Lung microvascular endothelial cell (primary cell): ENCODE results near the gene RIC3. TPM values are rescaled to one million over a fixed set of nuclear protein-coding genes. Genes with fewer than 3 reads are reported as not detected.

Source experiments
- DNase-seq, 2 donors: peaks; one replicate each; pipeline versions ENCODE4 v3.0.0 to v3.0.0-alpha.2; 2010; ENCODE audit warnings: low read depth in 2 of 2
- total RNA-seq: library from RNA; depleted of rRNA; stranded (reverse); fragments of >200 nt; gene quantifications from 2 replicates; pipeline ENCODE4 v1.2.1, GENCODE V29; 2014

RIC3 gene
- total RNA-seq, 1 donor from 2014 or later, result not detected

- DNase-seq, result no peak
These were observed 78.9 kb downstream of the RIC3 start for GRCh38 chr11:8089791-8090510.

DNA sequence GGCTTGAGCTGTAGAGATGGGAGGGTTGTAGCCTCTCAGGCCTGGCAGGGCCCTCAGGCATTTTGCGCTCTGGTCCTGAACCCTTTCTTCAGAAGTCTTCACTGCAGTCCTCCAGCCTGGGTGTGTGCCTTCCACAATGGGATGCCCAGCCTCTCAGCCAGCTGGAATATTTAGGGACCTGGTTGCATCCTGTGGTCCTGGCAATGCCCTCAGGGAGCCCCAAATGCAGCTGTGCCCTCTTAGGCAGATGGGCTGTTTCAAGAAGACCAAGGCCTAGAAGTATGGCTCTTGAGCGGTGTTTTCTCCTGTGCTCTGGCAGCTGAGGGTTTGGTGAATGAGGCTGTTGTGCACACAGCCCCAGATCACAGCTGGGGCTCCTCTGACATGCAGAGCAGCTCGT lies 81.1 kb downstream of the RIC3 start:
- DNase-seq, result no peak

DNA sequence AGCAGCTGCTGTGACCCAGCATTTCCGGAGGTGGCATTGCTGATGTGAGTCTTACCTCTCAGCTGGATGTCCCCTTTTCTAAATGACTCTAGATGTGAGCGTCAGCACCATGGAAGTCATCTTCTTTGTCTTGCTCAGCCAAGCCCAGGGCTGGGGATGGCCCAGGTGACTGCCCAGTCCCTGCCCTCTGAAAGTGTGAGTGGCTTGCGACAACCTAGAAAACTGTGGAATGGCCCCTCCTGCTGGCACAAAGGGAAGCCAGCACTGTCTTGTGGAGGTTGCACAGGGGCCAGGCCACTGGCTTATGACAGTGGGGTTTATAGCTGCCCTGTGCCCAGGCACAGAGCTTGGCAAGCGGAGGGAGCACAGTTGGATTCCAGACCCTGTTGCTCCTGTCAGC lies 81.6 kb downstream of the RIC3 start:
- DNase-seq, result peak in 1 of 2 donors; percentile 31

- no peak for DNase-seq
These were observed 82.3 kb downstream of the RIC3 start for GRCh38 chr11:8086571-8086970.

DNA sequence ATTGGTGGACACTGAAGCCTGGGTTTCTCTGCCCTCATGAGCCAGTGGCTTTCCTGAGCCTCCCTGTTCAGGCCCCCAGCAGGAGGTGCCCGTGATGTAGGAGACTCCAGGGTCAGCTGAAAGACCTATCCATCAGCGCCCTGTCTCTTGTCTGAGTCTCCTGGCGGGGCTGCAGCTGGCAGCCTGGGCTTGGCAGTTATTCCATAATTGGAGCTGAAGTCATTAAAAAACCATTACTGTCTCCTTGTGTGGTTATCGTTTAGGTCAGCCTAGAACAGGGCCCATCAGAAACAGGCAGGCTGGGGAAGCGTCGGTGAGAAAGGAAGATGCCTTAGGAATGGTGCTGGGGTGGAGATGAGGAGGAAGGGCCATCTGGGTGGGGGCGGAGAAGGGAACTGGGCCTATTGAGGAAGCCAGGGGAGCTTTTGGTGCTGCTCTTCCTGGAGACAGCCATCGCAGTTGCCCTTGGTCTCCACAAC lies 82.8 kb downstream of the RIC3 start:
- no peak for DNase-seq

GRCh38 chr11:8085011-8085645 lies 83.7 kb downstream of the RIC3 start:
- no peak for DNase-seq

DNA sequence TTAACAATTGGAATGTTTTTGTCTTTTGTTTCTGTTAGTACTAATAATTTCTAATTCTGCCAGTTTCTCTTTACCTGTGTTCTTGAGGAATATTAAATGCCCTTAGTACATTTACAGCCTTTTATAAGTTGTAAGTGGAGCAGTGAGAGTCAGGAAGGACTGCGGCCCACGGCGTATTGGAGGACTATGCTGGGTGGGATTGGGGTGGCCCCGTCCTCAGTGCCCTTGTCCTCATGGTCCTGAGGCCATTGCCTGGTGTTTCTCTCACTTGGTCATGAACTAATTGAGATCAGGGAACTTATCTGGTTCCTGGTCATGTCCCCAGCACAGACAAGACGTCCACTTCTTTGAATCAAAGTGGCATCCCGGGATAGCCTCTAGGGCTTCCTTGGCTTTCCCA lies 84.5 kb downstream of the RIC3 start:
- DNase-seq, result no peak

DNA sequence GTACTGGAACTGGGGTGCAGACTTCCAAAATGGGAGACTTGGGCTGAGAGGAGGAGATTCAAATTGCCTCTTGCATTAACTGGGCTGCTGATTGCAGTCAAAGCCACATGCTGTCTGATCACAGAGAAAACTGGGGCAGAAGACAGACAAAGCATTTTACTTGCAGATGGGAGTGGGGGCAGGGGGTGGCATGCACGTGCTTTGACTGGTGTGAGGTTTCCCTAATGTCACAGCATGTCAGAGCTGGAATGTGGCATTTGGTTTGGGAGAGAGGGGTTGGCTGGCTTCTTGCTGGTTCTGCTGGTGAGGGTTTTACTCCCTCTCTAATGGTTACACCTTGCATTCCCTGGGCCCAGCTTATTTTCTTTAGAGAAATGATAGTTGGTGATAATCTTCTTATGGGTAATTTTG lies 84.9 kb downstream of the RIC3 start:
- DNase-seq, result no peak

GRCh38 chr11:8083088-8083395 lies 85.8 kb downstream of the RIC3 start:
- no peak for DNase-seq

DNA sequence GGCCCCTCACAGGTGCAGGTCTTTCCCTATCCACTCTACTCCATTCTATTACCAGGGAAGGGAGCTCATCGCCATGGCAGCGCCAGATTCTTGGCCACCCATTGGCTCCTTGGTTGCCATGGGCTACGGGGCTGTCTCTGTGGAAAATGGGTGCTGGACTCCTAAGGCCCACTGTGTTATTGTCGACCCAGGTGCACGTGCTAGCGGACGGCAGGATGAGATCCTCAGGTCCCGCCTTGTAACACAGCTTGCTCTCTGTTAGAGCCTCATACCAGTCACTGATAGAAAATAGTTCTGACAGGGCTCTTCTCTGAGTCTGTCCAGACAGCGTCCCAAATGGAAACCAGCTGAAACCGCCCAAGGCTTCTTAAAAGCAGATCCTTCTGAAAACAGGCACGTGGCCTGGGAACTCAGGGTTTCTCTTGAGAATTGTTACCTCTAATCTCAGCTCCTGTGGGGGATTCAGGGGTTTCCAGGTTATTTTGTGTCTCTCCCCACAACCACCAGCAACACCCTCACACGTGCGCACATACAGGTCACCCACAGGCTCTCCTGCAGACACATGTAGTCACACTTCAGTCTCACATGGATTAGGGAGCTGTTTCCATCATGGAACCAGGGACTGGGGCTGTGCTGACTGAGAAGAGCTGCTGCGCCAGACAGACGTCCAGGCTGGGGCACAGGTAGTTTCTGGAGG lies 86.3 kb downstream of the RIC3 start:
- DNase-seq, result no peak

- DNase-seq, result no peak
These were observed 87.1 kb downstream of the RIC3 start for GRCh38 chr11:8081591-8082250.

DNA sequence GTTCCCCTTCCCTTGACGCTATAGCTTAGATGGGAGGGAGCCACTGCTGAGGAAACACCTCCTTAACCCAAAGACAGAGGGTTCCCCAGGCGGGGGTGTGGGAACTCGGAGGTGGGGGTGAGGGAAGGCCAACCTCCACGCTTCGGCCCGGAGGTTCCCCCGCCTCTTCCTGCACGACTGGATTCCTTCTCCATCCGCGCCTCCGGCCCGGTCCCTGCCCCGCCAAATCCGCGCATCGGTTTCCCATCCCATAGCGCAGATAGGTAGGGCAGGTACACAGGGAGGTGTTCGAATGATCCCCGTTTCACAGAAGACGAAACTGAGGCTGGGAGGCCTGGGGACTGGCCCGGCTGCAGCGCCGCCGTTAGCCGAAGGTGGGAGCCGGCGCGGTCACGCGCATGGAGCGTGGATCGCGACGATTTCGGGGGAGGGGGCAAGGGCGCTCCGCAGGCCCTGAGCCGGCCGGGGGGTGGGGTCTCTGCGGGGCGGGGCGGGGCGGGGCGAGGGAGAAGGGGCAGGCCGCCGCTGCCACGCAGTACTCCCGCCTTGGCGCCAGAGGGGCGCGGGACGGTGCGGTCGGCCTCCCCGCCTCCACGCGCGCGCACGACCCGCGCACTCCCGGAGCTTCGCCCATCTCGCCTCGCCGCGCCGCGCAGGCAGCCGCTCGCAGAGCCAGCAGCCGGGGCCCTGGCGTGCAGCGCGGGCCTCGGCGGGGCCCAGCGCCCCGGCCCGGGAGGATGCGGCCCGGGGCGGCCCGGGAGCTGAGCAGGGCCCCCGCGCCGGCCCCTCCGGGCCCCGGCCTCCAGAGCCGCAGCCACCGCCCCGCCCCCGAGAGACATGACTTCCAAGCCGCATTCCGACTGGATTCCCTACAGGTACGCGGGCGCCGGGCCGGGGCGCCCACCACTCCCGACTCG lies 87.9 kb downstream of the RIC3 start, which contains the start of gene TUB:
TSS of gene TUB (plus strand) at position 538 of the 917 bp plus-strand sequence. CDS start at position 838, 300 bp downstream.
- DNase-seq, result peak in 1 of 2 donors; percentile 24

GRCh38 chr11:8080069-8080670 lies 88.7 kb downstream of the RIC3 start:
- DNase-seq, result no peak

DNA sequence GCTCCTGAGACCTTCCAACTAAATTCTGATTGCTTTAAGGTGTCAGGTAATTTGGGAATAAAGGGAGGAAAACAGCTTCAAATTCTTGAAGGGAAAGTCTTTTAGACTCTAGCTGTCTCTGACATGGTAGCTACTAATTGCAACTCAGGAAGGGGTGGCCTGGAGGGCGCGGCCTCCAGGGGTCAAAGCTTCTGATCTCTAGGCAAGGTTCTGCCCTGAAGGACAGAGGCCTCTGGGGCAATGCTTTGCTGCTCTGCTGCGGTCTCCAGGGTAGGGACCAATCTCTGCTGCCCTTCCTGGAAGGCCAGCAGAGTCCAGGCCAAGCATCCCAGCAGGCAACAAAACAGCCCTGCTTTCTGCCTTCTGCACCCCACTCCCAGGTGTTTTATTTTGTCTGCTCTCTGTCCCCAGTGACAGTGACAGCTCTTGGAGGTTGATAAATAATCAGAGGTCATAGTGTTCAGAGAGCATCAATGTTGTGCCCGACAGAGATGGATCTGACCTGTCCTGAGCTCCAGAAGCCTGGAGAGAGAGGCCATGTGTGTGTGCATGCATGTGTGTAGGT lies 89.6 kb downstream of the RIC3 start:
- no peak for DNase-seq

DNA sequence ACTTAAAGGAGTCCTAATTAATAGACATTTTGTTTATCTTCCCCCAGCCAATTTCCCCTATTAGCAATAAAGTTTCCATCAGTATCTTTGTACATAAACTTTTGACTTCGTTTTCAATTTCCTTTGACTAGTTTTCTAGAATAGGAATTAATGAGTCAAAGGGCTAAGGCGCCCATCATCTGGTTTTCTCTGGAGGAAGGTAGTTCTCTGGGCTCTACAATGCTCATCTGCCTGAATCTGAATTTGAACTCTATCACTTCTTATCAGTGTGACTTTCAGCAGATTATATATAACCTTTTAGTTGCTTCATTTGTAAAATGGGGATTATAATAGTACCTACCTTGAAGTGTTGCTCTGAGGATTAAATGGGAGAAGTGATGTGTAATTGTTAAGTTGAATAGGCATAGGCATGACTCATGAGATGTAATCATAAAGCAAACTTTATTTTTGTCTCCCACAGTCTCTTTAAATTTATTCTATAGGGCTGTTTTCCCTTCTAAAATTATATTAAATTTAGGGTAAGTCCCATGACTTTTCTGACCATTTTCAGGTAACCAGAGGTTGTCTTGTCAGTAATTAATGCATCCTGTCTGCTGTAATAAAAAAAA lies 93.6 kb downstream of the RIC3 start:
- no peak for DNase-seq

GRCh38 chr11:8071616-8072581 lies 96.9 kb downstream of the RIC3 start:
- no peak for DNase-seq

DNA sequence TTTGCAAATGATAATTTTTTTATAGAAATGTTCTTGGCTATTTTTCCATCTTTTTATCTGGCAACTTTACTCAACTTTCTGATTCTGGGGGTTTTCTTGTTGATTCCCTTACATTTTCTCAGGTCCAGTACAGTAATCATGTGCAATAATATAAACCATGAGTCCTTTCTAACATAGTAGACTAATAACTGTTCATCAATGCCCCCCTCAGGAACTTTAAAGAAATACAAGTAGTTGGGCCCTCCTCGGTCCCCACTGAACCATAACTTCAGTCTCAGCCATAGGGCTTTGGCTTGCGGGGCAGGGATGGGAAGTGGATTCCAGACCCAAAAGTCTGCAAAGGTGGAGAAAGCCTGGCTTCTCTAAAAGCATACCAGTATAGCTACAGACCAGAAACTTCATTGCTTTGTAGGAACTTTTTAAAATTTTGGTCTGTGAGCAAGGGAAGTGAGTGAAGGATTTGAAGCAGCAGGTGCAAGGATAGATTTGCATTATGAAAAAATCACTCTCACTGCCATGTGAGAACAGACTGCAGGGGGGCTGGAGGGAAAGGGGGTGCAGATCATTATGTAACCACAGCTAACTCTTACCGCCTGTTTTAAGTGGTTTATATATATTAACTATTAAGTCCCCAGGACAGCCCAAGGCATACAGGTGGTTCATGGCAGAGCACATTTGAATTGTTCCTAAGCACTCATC lies 98.3 kb downstream of the RIC3 start:
- DNase-seq, result peak; percentile 23 to 64

DNA sequence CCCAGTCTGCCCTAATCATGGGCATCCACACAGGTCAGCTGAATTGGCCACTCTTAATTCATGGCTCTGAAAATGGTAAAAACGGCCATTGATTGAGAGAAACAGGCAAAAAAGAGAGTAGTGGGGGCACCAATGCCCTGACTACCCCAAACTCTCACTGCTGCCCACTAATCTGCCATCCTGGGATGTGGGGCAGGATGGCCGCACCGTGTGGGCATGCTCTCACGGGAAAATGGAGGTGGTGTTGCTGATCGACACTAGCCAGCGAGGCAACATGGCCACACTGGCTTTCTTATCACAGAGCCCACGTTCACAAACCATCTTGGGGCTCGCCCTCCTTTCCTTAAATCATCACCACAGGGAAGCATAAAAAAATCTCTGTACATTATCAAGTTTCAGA lies 99.1 kb downstream of the RIC3 start:
- DNase-seq, result no peak
